HepG2 (cell line): Measurements from ENCODE around the gene TMF1. TPM values are rescaled to one million over a fixed set of nuclear protein-coding genes. Genes with fewer than 3 reads are reported as not detected.

ENCODE experiments used
- CBX1 ChIP-seq: IDR thresholded peaks from one replicate; pipeline ENCODE4 v1.6.1; 2016; ENCODE audit warnings: antibody characterized with exemption, low read depth
- CCAR2 ChIP-seq: fragments of 200-400 bp; formaldehyde crosslinking; optimal IDR thresholded peaks from 2 replicates; pipeline ENCODE3; 2018; ENCODE audit warnings: low read depth, mild to moderate bottlenecking, low read length, moderate library complexity
- GMEB2 ChIP-seq: IDR thresholded peaks from 2 replicates; pipeline ENCODE4 v1.6.1; 2016; ENCODE audit warnings: missing biosample characterization, missing genetic modification reagents, low read depth
- JUN ChIP-seq: sonication (generic); formaldehyde crosslinking; IDR thresholded peaks from 2 replicates; pipeline ENCODE4 v1.4.0; 2020; ENCODE audit warnings: mild to moderate bottlenecking, missing genetic modification reagents
- KAT7 ChIP-seq: IDR thresholded peaks from 2 replicates; pipeline ENCODE4 v1.6.1; 2018; ENCODE audit warnings: borderline replicate concordance, missing compliant biosample characterization
- MAFK ChIP-seq, 2 experiments: IDR thresholded peaks in 1 of 2; conservative IDR thresholded peaks in 1 of 2; 2 replicates each; pipeline ENCODE4 v1.6.1; 2011; ENCODE audit warnings: improper control_type of control experiment in 2 of 2, low read length in 2 of 2
- MIXL1 ChIP-seq: IDR thresholded peaks from 2 replicates; pipeline ENCODE4 v1.6.1; 2016
- NFIB ChIP-seq: sonication (generic); formaldehyde crosslinking; IDR thresholded peaks from 2 replicates; pipeline ENCODE4 v1.9.0; 2021; ENCODE audit warnings: missing genetic modification reagents, mild to moderate bottlenecking, borderline replicate concordance
- SMAD3 ChIP-seq: sonication (generic); formaldehyde crosslinking; IDR thresholded peaks from 2 replicates; pipeline ENCODE4 v1.4.0; 2020; ENCODE audit warnings: missing genetic modification reagents
- SNAI1 ChIP-seq: sonication (generic); formaldehyde crosslinking; IDR thresholded peaks from 2 replicates; pipeline ENCODE4 v1.5.0; 2020; ENCODE audit warnings: mild to moderate bottlenecking, missing genetic modification reagents, borderline replicate concordance
- TBL1XR1 ChIP-seq: fragments of 150-350 bp; IDR thresholded peaks from 2 replicates; pipeline ENCODE4 v1.6.1; 2014; ENCODE audit warnings: borderline replicate concordance, low read length; ENCODE audit not compliant: partially characterized antibody
- TBP ChIP-seq: sonication (generic); formaldehyde crosslinking; IDR thresholded peaks from 2 replicates; pipeline ENCODE4 v1.5.0; 2020; ENCODE audit warnings: missing genetic modification reagents
- TBX3 ChIP-seq: fragments of 450-650 bp; IDR thresholded peaks from 2 replicates; pipeline ENCODE4 v1.6.1; 2017; ENCODE audit warnings: antibody characterized with exemption, mild to moderate bottlenecking, inconsistent platforms, borderline replicate concordance
- TFDP2 ChIP-seq: sonication (generic); formaldehyde crosslinking; IDR thresholded peaks from 2 replicates; pipeline ENCODE4 v1.4.0; 2020; ENCODE audit warnings: missing genetic modification reagents
- ZBTB49 ChIP-seq: sonication (generic); formaldehyde crosslinking; IDR thresholded peaks from 2 replicates; pipeline ENCODE4 v1.4.0; 2020; ENCODE audit warnings: missing genetic modification reagents, borderline replicate concordance
- ZC3H13 ChIP-seq: sonication (generic); formaldehyde crosslinking; IDR thresholded peaks from 2 replicates; pipeline ENCODE4 v1.8.1; 2023; ENCODE audit warnings: mild to moderate bottlenecking, missing genetic modification reagents, moderate library complexity
- ZFP1 ChIP-seq: IDR thresholded peaks from 2 replicates; pipeline ENCODE4 v1.6.1; 2016
- ZFX ChIP-seq: sonication (generic); formaldehyde crosslinking; IDR thresholded peaks from 2 replicates; pipeline ENCODE4 v1.4.0; 2020; ENCODE audit warnings: mild to moderate bottlenecking, low read depth, missing genetic modification reagents, moderate library complexity
- ZMAT5 ChIP-seq: sonication (generic); formaldehyde crosslinking; IDR thresholded peaks from 2 replicates; pipeline ENCODE4 v1.5.0; 2020; ENCODE audit warnings: mild to moderate bottlenecking, low read depth, missing genetic modification reagents, borderline replicate concordance
- ZNF264 ChIP-seq: sonication (generic); formaldehyde crosslinking; IDR thresholded peaks from 2 replicates; pipeline ENCODE4 v1.4.0; 2020; ENCODE audit warnings: missing genetic modification reagents
- ZNF691 ChIP-seq: sonication (generic); formaldehyde crosslinking; IDR thresholded peaks from 2 replicates; pipeline ENCODE4 v1.4.0; 2020; ENCODE audit warnings: missing genetic modification reagents, low read depth, mild to moderate bottlenecking, borderline replicate concordance
- ZNF746 ChIP-seq: sonication (generic); formaldehyde crosslinking; IDR thresholded peaks from 2 replicates; pipeline ENCODE4 v1.8.0; 2022; ENCODE audit warnings: mild to moderate bottlenecking, missing genetic modification reagents
- ZNF788 ChIP-seq: sonication (generic); formaldehyde crosslinking; IDR thresholded peaks from 2 replicates; pipeline ENCODE4 v1.5.0; 2020; ENCODE audit warnings: mild to moderate bottlenecking, missing genetic modification reagents, borderline replicate concordance
- ZNF878 ChIP-seq: sonication (generic); formaldehyde crosslinking; IDR thresholded peaks from 2 replicates; pipeline ENCODE4 v1.8.1; 2023; ENCODE audit warnings: mild to moderate bottlenecking, missing genetic modification reagents, moderate library complexity
- polyA plus RNA-seq, 8 experiments: library from polyadenylated mRNA; depleted of rRNA in 3 of 8; stranded (reverse) in 7 of 8; unstranded in 1 of 8; fragments of >200 nt; fragmentation: Illumina TruSeq in 4 of 8; extraction: Trizol in 4 of 8; gene quantifications; 2 replicates each; pipeline versions ENCODE4 v1.2.1 to v1.2.3, GENCODE V29; 2011 to 2016; ENCODE audit warnings: low read depth in 4 of 8, missing spikeins in 1 of 8, mixed read lengths in 1 of 8; ENCODE audit not compliant: insufficient read depth in 1 of 8
- total RNA-seq, 5 experiments: library from RNA; depleted of rRNA; stranded (reverse); fragments of >200 nt; fragmentation: Illumina TruSeq; extraction: Trizol; gene quantifications; 2 replicates each; pipeline ENCODE4 v1.2.3, GENCODE V29; 2016; ENCODE audit warnings: low read depth in 1 of 5

TMF1 gene
- total and polyA plus RNA-seq, 2 of the 13 experiments (the other 11 are each of a cell fraction or from before 2014, with no cell fraction given) = 12.1 to 38.4 TPM

GRCh38 chr3:69013253-69014021 lies 38.7 kb downstream of the TMF1 start, which contains the start of gene EOGT (continued):
- TF ChIP-seq ZNF691 (CRISPR knock-in tag) (peak; percentile 25; the same call in 1 of the 2 replicates), ZBTB49 (CRISPR knock-in tag) (no peak), ZMAT5 (CRISPR knock-in tag) (no peak), ZFP1 (no peak), TFDP2 (CRISPR knock-in tag) (peak; percentile 86), ZNF788 (CRISPR knock-in tag) (peak; percentile 89; the same call in 1 of the 2 replicates), JUN (no peak), KAT7 (CRISPR knock-in tag) (peak; percentile 93; the same call in 1 of the 2 replicates), MAFK (conservative IDR thresholded peaks at IDR 0.05 in 1 of 2, IDR thresholded peaks at IDR 0.05 in 1 of 2; ENCODE audit: low read length in 2 of 2) (no peak), NFIB (no peak), ZNF878 (0 out of 2 replicates have a peak, but pooled peaks have one; percentile 31), CCAR2 (no peak), SNAI1 (peak; percentile 61), CBX1 (no peak), ZC3H13 (CRISPR knock-in tag) (peak; percentile 86; the same call in 1 of the 2 replicates), ZFX (CRISPR knock-in tag) (peak; percentile 82), MIXL1 (CRISPR knock-in tag) (no peak), TBL1XR1 (no peak), ZNF264 (CRISPR knock-in tag) (0 out of 2 replicates have a peak, but pooled peaks have one; percentile 13), TBX3 (no peak), ZNF746 (no peak), TBP (no peak), GMEB2 (no peak), SMAD3 (CRISPR knock-in tag) (peak; percentile 52; the same call in 1 of the 2 replicates)
